ENCODE measurements around the gene PBOV1.

- no peak for TF ChIP-seq TAF1 (IDR thresholded peaks at IDR 0.05; ENCODE audit: low read depth, low read length)
- no peak for TF ChIP-seq POLR2A (IDR thresholded peaks at IDR 0.05; ENCODE audit: low read depth, low read length)
- TF ChIP-seq PAX5 (IDR thresholded peaks at IDR 0.05; ENCODE audit: insufficient read depth, low read length, severe bottlenecking) = no peak
- TF ChIP-seq SPI1 (IDR thresholded peaks at IDR 0.05; ENCODE audit: low read depth, low read length) = no peak
These were observed 17.4 kb upstream of the PBOV1 start for GRCh38 chr6:138235693-138236092.
